ENCODE results near the gene ZWILCH.
"Not testable (repeated sequence)": the region's sequence is repeated elsewhere in the genome, so short reads cannot be mapped to it uniquely, and the experiment has no call there.

The ZWILCH gene

GRCh38 chr15:66588971-66589370 lies 83.8 kb downstream of the ZWILCH start:
- H3K4me2 ChIP-seq (ENCODE audit: low read depth, low read length, poor library complexity, severe bottlenecking) = no peak overlapping the region
- H4K20me1 ChIP-seq (ENCODE audit: insufficient read depth, low read length, poor library complexity, severe bottlenecking) = no peaks in the 10 kb centered on the region
- H3K27me3 ChIP-seq (ENCODE audit: insufficient read depth, low read length, poor library complexity, severe bottlenecking) = no peaks in the 10 kb centered on the region
- no peak overlapping the region for H2AFZ ChIP-seq (ENCODE audit: low read length)
- TF ChIP-seq, protein P1, sequence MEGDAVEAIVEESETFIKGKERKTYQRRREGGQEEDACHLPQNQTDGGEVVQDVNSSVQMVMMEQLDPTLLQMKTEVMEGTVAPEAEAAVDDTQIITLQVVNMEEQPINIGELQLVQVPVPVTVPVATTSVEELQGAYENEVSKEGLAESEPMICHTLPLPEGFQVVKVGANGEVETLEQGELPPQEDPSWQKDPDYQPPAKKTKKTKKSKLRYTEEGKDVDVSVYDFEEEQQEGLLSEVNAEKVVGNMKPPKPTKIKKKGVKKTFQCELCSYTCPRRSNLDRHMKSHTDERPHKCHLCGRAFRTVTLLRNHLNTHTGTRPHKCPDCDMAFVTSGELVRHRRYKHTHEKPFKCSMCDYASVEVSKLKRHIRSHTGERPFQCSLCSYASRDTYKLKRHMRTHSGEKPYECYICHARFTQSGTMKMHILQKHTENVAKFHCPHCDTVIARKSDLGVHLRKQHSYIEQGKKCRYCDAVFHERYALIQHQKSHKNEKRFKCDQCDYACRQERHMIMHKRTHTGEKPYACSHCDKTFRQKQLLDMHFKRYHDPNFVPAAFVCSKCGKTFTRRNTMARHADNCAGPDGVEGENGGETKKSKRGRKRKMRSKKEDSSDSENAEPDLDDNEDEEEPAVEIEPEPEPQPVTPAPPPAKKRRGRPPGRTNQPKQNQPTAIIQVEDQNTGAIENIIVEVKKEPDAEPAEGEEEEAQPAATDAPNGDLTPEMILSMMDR (conservative IDR thresholded peaks at IDR 0.05; ENCODE audit: low read length) = no peak
- TF ChIP-seq EZH2phosphoT487 (IDR thresholded peaks at IDR 0.05; ENCODE audit: borderline replicate concordance) = no peak
- no peak overlapping the region for H3K9ac ChIP-seq (ENCODE audit: low read depth, low read length, poor library complexity, severe bottlenecking)
- no peaks in the 10 kb centered on the region for H3K4me1 ChIP-seq (ENCODE audit: insufficient read depth, low read length, poor library complexity, severe bottlenecking)
- no peaks in the 10 kb centered on the region for H3K9me2 ChIP-seq (replicated peaks; ENCODE audit: low read depth, low read length)
- H3F3A ChIP-seq (ENCODE audit: low read depth) = no peaks in the 10 kb centered on the region
- no peaks in the 10 kb centered on the region for H3K36me3 ChIP-seq (ENCODE audit: insufficient read depth, low read length)
- H3K9me3 ChIP-seq (ENCODE audit: insufficient read depth, low read depth, low read length) = no peaks in the 10 kb centered on the region
- H3K79me2 ChIP-seq (ENCODE audit: insufficient read depth, low read length) = no peaks in the 10 kb centered on the region
- H3K4me3 ChIP-seq (ENCODE audit: low read length, poor library complexity, severe bottlenecking) = no peak overlapping the region

GRCh38 chr15:66589429-66589828 lies 84.3 kb downstream of the ZWILCH start:
- H3K9ac ChIP-seq (ENCODE audit: low read depth, low read length, poor library complexity, severe bottlenecking); H3K9me2 ChIP-seq (replicated peaks; ENCODE audit: low read depth, low read length); H4K20me1 ChIP-seq (ENCODE audit: insufficient read depth, low read length, poor library complexity, severe bottlenecking); H3K9me3 ChIP-seq (ENCODE audit: insufficient read depth, low read depth, low read length); H3K4me3 ChIP-seq (ENCODE audit: low read length, poor library complexity, severe bottlenecking); H2AFZ ChIP-seq (ENCODE audit: low read length); H3K36me3 ChIP-seq (ENCODE audit: insufficient read depth, low read length); H3K79me2 ChIP-seq (ENCODE audit: insufficient read depth, low read length); H3K27me3 ChIP-seq (ENCODE audit: insufficient read depth, low read length, poor library complexity, severe bottlenecking); H3F3A ChIP-seq (ENCODE audit: low read depth); H3K4me2 ChIP-seq (ENCODE audit: low read depth, low read length, poor library complexity, severe bottlenecking); H3K4me1 ChIP-seq (ENCODE audit: insufficient read depth, low read length, poor library complexity, severe bottlenecking): not testable (repeated sequence)

GRCh38 chr15:66590435-66590834 lies 85.3 kb downstream of the ZWILCH start:
- Histone ChIP-seq H4K20me1 (ENCODE audit: insufficient read depth, low read length, poor library complexity, severe bottlenecking) (no peaks in the 10 kb centered on the region), H3K4me3 (ENCODE audit: low read length, poor library complexity, severe bottlenecking) (no peak overlapping the region), H3K4me2 (ENCODE audit: low read depth, low read length, poor library complexity, severe bottlenecking) (no peak overlapping the region), H3F3A (ENCODE audit: low read depth) (no peaks in the 10 kb centered on the region), H3K4me1 (ENCODE audit: insufficient read depth, low read length, poor library complexity, severe bottlenecking) (no peaks in the 10 kb centered on the region), H3K36me3 (ENCODE audit: insufficient read depth, low read length) (no peaks in the 10 kb centered on the region), H3K79me2 (ENCODE audit: insufficient read depth, low read length) (no peaks in the 10 kb centered on the region), H2AFZ (ENCODE audit: low read length) (no peak overlapping the region), H3K9ac (ENCODE audit: low read depth, low read length, poor library complexity, severe bottlenecking) (no peak overlapping the region), H3K9me3 (ENCODE audit: insufficient read depth, low read depth, low read length) (no peaks in the 10 kb centered on the region), H3K27me3 (ENCODE audit: insufficient read depth, low read length, poor library complexity, severe bottlenecking) (no peaks in the 10 kb centered on the region), H3K9me2 (replicated peaks; ENCODE audit: low read depth, low read length) (no peaks in the 10 kb centered on the region)
- TF ChIP-seq, protein P1 (conservative IDR thresholded peaks at IDR 0.05; ENCODE audit: low read length) = no peak
- TF ChIP-seq EZH2phosphoT487 (IDR thresholded peaks at IDR 0.05; ENCODE audit: borderline replicate concordance) = no peak

DNA sequence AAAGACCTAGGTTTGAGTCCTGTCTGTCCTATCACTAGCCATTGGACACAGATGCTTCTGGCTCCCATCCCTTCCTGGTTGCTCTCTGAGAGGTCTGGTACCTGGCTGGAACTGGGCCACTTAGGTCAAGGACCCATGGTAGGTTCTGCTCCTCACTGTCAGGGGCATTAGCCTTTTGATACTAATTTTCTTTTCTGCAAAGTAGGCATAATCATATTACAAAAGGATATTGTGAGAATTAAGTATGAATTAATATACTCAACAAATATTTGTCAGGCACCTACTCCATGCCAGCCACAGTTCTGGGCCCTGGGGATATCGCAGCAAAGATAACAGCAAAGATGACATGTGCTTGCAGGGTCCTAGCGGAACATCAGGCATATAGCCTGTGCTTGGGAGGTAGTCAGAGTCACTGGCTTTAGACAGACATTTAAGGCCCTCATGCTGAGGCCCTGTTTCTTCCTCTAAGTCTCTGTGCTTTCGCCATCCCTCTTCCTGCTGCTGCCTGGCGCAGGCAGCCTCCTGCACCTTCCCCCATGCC lies 86.3 kb downstream of the ZWILCH start:
- no peak overlapping the region for H3K9ac ChIP-seq (ENCODE audit: low read depth, low read length, poor library complexity, severe bottlenecking)
- H3K4me2 ChIP-seq (ENCODE audit: low read depth, low read length, poor library complexity, severe bottlenecking) = no peak overlapping the region
- TF ChIP-seq EZH2phosphoT487 (IDR thresholded peaks at IDR 0.05; ENCODE audit: borderline replicate concordance) = no peak
- TF ChIP-seq, protein P1 (conservative IDR thresholded peaks at IDR 0.05; ENCODE audit: low read length) = no peak
- no peaks in the 10 kb centered on the region for H3K9me3 ChIP-seq (ENCODE audit: insufficient read depth, low read depth, low read length)
- H3K79me2 ChIP-seq (ENCODE audit: insufficient read depth, low read length) = no peaks in the 10 kb centered on the region
- H3K4me1 ChIP-seq (ENCODE audit: insufficient read depth, low read length, poor library complexity, severe bottlenecking) = no peaks in the 10 kb centered on the region
- H3K4me3 ChIP-seq (ENCODE audit: low read length, poor library complexity, severe bottlenecking) = no peak overlapping the region
- H3F3A ChIP-seq (ENCODE audit: low read depth) = no peaks in the 10 kb centered on the region
- H3K27me3 ChIP-seq (ENCODE audit: insufficient read depth, low read length, poor library complexity, severe bottlenecking) = no peaks in the 10 kb centered on the region
- no peaks in the 10 kb centered on the region for H4K20me1 ChIP-seq (ENCODE audit: insufficient read depth, low read length, poor library complexity, severe bottlenecking)
- no peaks in the 10 kb centered on the region for H3K9me2 ChIP-seq (replicated peaks; ENCODE audit: low read depth, low read length)
- no peak overlapping the region for H2AFZ ChIP-seq (ENCODE audit: low read length)
- H3K36me3 ChIP-seq (ENCODE audit: insufficient read depth, low read length) = no peaks in the 10 kb centered on the region

Data from Loucy (cell line).